ENCODE measurements around the gene GGA3. TPM values are rescaled to one million over a fixed set of nuclear protein-coding genes. Genes with fewer than 3 reads are reported as not detected.
A peak's percentile ranks its signal among the peaks of the same experiment; 100 is the strongest.

Gene GGA3
- total RNA-seq, 2 donors from 2014 or later, result 32.5 to 48.4 TPM

DNA sequence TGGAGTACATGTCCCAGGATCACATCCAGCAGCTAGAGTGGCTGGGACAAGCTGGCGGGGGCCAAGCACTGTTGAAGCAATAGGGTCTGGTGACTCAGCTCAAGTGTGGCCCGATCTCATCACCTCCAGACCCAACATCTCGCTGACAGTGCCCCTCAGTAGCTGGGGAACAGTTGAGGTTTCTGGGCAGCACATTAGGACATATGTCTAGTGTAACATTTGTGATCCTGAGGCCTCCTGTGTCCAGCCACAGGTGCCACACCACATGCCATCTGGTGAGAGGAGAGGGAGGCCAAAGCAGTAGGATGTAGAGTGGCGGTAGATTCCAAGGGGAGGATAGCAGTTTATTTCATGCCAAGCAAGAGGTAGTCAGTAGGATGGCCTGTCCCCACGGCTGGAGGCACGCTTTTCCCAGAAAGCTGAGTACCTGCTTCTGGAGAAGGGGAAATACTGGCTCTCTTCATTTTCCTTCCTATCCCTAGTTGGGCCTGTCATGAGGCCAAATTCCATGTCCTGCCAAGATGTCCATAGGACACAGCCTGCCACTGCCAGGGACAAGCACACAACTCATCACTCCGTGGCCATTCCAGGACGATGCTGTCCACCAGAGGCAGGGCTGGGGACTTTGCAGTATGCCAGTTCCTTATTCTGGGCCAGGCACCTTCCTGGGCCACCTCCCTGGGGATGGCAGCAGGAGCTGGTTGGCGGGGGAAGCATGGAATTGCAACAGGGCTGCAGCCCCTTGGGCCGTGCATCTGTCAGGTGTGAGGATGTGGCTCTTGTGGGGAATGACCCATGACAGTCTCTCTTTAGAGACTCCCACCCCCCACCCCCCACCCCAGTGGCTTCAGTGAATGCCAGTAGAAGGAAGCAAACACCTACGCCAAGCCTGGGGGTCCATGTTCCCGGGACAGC, 24.0 kb downstream of the GGA3 start:
- DNase-seq, result no peak
- peaks cover 14% of the 10 kb centered on the region for H3K36me3 ChIP-seq
- no peaks in the 10 kb centered on the region for H3K4me1 ChIP-seq
- no peak overlapping the region for H3K27ac ChIP-seq
- H3K4me3 ChIP-seq, result no peak overlapping the region
- no peak overlapping the region for H3K9ac ChIP-seq (ENCODE audit: low read depth in 2 of 2, low read length in 2 of 2)
- H3K9me3 ChIP-seq, result no peaks in the 10 kb centered on the region
- no peaks in the 10 kb centered on the region for H3K27me3 ChIP-seq
- intact Hi-C loops (cut with DNase I), result no loop called here
- no peak for TF ChIP-seq CTCF (IDR thresholded peaks at IDR 0.05)

- H3K36me3 ChIP-seq, result peaks cover 9% of the 10 kb centered on the region
- DNase-seq, result no peak
These were observed 28.6 kb downstream of the GGA3 start for GRCh38 chr17:75232786-75233185.

DNA sequence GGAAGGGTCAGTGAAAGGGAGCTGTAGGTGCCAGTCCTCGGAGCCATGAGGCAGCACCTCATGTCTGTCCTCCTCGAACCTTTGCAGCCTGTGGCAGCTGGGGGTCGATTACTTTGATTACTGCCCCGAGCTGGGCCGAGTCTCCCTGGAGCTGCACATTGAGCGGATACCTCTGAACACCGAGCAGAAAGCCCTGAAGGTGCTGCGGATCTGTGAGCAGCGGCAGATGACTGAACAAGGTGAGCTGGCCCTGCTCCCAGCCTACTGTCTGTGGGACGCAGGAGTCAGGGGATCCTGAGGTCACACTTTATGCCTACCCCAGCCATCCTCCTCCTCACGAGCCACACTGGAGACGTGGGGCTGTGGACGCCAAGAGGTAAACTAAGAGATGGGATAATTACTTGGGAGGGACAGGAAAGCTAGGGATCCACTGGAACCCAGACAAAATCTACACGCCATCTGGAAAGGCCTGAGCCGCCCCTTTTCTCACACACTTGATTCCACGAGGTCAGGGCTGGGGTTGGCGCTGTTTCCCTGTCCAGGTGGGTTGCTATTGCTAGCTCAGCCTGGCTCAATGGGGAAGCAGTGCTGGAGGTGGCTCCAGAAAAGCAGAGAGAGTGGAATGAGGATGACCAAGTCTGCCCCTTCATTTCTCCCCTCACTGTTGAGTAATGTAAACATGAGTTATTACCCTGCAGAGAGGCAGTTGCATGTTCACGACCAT, 29.5 kb downstream of the GGA3 start:
- no peak for TF ChIP-seq CTCF (IDR thresholded peaks at IDR 0.05)
- Histone ChIP-seq H3K9me3 (no peaks in the 10 kb centered on the region), H3K27ac (no peak overlapping the region), H3K4me3 (no peak overlapping the region), H3K36me3 (peaks cover 8% of the 10 kb centered on the region), H3K9ac (ENCODE audit: low read depth in 2 of 2, low read length in 2 of 2) (no peak overlapping the region), H3K4me1 (no peaks in the 10 kb centered on the region), H3K27me3 (no peaks in the 10 kb centered on the region)
- no peak for DNase-seq
- intact Hi-C loops (cut with DNase I), result no loop called here

More at GRCh38 chr17:75232786-75233185, 28.6 kb downstream of the GGA3 start:
- intact Hi-C loops (cut with DNase I), result no loop called here
- H3K4me3 ChIP-seq, result no peak overlapping the region
- no peak overlapping the region for H3K9ac ChIP-seq (ENCODE audit: low read depth in 2 of 2, low read length in 2 of 2)
- TF ChIP-seq CTCF (IDR thresholded peaks at IDR 0.05), result no peak
- H3K9me3 ChIP-seq, result no peaks in the 10 kb centered on the region
- H3K27me3 ChIP-seq, result no peaks in the 10 kb centered on the region
- no peak overlapping the region for H3K27ac ChIP-seq
- no peaks in the 10 kb centered on the region for H3K4me1 ChIP-seq

DNA sequence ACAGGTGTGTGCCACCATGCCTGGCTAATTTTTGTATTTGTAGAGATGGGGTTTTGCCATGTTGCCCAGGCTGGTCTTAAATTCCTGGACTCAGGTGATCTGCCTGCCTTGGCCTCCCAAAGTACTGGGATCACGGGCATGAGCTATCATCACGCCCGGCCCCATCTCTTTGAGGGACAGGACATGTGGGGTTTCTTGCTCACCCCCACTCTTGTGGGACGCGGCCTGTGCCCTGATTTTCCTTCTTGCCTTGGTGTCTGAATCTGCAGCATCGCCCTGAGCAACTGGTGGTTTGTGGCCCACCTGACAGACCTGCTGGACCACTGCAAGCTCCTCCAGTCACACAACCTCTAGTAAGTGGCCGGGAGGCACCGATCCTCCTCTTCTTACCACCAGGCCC, 30.3 kb downstream of the GGA3 start:
- H3K27ac ChIP-seq, result no peak overlapping the region
- DNase-seq, result no peak
- intact Hi-C loops (cut with DNase I), result no loop called here
- H3K4me1 ChIP-seq, result no peaks in the 10 kb centered on the region
- TF ChIP-seq CTCF (IDR thresholded peaks at IDR 0.05), result no peak
- no peak overlapping the region for H3K9ac ChIP-seq (ENCODE audit: low read depth in 2 of 2, low read length in 2 of 2)
- H3K36me3 ChIP-seq, result no peaks in the 10 kb centered on the region
- no peaks in the 10 kb centered on the region for H3K27me3 ChIP-seq
- no peaks in the 10 kb centered on the region for H3K9me3 ChIP-seq
- no peak overlapping the region for H3K4me3 ChIP-seq

GRCh38 chr17:75228847-75229246, 32.6 kb downstream of the GGA3 start:
- no peak for TF ChIP-seq CTCF (IDR thresholded peaks at IDR 0.05)
- no peaks in the 10 kb centered on the region for H3K9me3 ChIP-seq
- no peak overlapping the region for H3K4me3 ChIP-seq
- peak overlapping the region in 1 of 2 donors; percentile 36 for H3K9ac ChIP-seq (ENCODE audit: low read depth in 2 of 2, low read length in 2 of 2)
- intact Hi-C loops (cut with DNase I), result no loop called here
- DNase-seq, result no peak
- no peaks in the 10 kb centered on the region for H3K4me1 ChIP-seq
- no peak overlapping the region for H3K27ac ChIP-seq
- H3K36me3 ChIP-seq, result peaks cover 8% of the 10 kb centered on the region
- H3K27me3 ChIP-seq, result no peaks in the 10 kb centered on the region

Measured in colonic mucosa (tissue), 4 donors.